HG03521 (cell line): ENCODE data around the gene WWOX.

Source experiments
- ATAC-seq: cut with Tn5 transposase; IDR thresholded peaks from one replicate; pipeline ENCODE4 v1.9.1; 2021; ENCODE audit warnings: mild to moderate bottlenecking, moderate library complexity; ENCODE audit not compliant: unreplicated experiment

The WWOX gene

GRCh38 chr16:78630102-78630501, 530.6 kb downstream of the WWOX start:
- no peak for ATAC-seq

DNA sequence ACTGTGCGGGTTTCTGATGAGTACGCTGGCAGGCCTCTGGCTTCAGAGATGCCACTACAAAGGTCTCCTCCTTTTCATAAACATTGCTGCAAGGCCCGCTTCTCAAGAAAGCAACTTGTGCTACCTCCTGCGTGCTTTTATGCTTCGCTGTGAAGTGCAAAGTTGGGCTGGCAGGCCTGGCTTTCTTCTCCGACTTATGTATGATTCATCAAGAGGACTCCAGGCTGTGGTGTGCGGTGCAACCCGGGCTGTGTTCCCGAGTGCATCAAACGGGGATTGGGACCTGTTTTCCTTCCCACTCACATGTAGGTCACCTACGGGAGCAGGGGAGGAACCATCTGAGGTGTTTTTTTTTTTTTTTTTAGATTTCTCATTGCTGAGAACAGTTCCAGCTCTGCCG, 534.1 kb downstream of the WWOX start:
- no peak for ATAC-seq

GRCh38 chr16:78635807-78636206, 536.4 kb downstream of the WWOX start:
- no peak for ATAC-seq

GRCh38 chr16:78638371-78638770, 538.9 kb downstream of the WWOX start:
- no peak for ATAC-seq

DNA sequence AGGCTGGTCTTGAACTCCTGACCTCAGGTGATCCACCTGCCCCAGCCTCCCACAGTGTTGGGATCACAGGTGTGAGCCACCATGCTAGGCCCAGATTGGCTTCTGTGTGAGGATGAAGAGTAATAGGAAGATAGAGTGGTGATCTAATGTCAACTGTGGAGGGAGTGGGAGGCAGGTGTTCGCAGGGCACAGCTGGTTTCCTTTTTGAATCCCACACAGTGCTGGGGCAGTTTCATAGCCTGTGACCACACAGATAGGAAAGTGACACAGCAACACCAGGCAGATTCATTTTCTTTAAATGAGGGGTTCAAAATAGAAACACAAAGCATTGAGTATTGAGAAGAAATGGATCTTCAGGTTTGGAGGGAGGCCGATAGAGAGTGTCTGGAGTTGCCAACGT, 540.3 kb downstream of the WWOX start:
- peak; percentile 58 for ATAC-seq

- no peak for ATAC-seq
Measured at GRCh38 chr16:78640886-78641285, 541.4 kb downstream of the WWOX start.

GRCh38 chr16:78641433-78641832, 542.0 kb downstream of the WWOX start:
- no peak for ATAC-seq

DNA sequence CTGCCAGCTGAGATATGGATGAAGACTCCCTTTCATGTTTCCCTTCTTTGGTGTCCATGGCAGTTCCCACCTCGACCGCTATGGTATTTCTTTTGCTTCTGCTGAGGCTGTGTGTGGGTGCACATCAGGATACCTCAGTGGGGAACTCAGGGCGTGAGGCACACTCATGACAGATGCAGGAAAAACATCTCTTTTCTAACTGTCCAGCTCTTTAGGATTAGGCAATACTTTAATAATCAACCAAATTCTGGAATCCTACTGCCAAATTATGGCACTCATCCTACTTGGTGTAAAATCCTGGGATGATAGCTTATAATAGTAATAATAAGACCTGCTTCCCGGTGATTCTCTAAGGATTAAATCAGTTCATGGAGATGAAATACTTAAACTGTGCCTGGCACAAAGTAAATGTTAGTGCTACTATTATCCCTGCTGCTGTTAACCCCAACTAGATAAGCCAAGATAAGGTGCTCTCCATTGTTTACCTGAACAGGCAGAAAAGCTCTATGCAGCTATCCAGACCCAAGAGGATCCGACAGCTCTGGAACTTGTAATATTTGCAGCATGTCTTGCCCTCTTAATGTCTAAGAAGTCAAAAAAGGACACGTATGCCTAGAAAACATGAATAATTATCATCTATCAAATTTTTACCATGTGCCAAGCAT, 543.3 kb downstream of the WWOX start:
- no peak for ATAC-seq

DNA sequence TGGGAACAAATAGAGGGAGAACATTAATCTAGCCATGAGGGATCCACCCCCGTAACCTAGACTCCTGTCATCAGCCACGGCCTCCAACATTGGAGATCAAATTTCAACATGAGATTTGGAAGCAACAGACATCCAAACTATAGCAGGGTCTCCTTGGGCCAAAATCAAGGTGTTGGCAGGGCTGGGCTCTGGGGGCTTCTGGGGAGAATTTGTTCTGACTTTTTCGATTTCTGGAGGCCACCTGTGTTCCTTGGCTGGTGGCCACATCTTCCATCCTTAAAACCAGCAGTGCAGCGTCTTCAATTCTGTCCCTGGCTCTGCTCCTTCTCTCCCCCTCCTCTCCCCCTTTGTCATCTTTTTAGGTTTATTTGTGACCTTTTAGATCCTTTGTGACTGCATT, 546.2 kb downstream of the WWOX start:
- ATAC-seq: no peak

DNA sequence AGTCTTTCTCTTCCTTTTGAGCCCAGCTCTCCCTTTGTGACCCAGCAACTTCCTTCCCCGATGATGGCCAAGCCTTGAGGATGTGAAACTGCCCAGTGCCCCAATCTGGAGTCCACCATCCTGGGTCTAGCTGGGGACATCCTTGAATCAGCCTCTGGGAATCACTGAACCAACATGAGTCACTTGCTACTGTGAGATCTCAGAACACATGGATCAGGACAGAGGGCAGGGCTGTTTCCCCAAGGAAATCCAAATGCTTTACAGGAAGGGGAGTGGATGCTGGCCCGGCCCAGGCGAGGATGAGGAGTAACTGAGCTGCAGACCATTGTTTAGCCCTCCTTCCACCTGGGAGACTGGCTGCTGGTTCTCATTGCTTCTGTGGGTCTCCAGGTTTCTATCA, 547.6 kb downstream of the WWOX start:
- ATAC-seq: no peak

- ATAC-seq: no peak
Measured at GRCh38 chr16:78647491-78647890, 548.0 kb downstream of the WWOX start.

DNA sequence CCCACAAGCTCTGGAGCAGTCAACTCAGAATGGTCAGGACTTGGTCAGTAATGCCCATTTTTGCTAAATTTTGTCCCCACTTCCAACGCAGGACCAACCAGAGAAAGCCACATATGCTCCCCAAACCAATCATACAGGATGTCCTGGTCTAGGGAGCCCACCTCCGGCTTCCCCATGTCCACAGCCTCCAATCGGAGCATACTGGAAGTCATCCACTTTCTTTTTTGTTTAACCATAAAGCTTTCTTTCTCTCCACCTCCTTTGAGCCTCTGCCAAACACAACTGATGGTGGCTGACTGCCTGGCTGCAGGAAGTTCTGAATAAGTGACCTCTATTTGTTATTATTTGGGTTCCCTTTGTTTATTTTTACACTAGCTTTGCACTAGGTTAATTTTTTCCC, 549.1 kb downstream of the WWOX start:
- ATAC-seq: no peak

- ATAC-seq: no peak
Measured at GRCh38 chr16:78650339-78651074, 551.1 kb downstream of the WWOX start.

DNA sequence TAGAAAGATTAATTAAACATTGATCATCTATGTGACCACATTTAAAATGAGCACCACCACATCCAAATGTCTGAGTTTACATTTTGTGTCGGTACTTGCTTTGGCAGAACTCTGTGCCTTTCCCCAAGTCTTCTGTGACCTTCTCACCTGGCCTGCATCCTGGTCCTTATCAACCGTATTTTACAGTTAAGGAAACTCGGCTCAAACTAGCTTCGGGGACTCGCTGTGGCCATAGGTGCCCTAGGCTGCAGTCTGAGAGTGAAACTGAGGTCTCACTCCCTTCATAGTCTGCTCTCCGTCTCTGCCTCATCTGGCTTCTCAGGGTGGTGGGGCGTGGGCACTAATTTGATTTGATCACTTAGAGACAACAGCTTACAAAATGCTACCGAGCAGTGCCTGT, 555.5 kb downstream of the WWOX start:
- ATAC-seq: no peak

DNA sequence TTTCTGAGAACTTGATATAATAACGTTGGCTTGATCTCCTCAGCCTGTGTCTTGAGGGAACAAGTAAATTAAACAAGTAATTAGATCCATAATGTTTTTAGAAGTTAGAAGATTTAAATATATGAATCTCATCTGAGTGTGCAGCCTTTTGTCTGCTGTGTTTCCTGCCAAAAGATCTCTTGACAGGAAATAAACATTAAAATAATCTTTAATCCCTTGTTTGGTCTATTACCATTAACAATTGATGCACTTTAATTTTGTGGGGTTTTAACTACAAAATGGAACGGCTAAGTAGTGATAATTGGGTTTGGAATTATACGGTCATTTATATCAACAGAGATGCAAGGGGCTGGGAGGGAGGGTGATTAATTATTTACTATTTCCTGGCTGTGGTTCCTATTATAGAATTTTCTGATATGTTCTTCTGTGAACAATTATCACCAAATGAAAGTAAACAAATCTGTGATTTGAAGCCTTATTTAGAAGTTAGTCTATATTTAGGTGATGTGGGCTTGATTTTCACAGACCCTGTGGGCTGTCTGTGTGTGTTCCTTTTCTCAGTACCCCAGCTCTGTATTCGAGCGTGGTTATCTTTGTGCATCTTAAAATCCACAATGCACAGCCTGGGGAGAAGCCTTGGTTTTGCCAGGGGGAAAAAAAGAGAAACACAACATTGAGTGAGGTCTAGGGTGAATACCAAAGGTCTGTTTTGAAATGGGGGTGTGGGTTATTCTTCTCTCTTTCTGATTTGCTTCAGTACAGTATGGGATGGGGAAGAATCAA, 556.1 kb downstream of the WWOX start:
- no peak for ATAC-seq

DNA sequence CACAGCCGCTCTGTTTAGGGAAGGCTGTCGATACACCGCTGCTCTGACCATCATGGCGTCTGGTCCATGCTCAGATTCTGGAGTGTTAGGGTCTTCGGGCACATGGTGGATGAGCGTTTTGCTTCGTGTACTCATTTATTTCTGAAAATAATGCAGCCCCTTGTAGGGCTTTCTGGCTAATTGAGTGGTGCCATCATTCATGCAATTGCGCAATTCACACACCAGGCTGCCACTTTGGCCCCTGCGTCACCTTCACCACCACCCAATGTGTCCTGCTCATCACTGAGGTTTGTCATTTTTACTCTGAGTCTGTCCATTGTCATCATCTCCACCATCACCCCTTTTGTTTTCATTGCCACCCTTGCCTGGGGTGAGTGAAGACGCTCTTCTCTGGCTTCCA, 557.4 kb downstream of the WWOX start:
- ATAC-seq: no peak

DNA sequence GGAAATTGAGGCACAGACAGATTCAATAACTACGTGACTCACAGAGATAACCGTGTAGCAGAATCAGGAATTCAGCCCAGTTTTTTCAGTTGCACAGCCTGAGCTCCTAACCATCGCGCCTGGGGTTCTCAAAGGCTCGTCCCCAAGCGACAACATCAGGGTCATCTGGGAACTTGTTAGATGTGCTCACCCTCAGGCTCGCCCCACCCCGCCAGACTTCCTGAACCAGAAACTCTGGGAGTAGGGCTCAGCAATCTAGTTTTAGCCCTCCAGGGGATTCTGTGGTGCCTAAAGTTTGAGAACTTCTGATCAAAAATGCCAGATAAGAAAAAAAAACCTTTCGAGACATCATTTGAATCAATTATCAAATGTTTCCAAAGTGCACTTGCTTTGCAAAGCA, 559.8 kb downstream of the WWOX start:
- ATAC-seq: no peak

DNA sequence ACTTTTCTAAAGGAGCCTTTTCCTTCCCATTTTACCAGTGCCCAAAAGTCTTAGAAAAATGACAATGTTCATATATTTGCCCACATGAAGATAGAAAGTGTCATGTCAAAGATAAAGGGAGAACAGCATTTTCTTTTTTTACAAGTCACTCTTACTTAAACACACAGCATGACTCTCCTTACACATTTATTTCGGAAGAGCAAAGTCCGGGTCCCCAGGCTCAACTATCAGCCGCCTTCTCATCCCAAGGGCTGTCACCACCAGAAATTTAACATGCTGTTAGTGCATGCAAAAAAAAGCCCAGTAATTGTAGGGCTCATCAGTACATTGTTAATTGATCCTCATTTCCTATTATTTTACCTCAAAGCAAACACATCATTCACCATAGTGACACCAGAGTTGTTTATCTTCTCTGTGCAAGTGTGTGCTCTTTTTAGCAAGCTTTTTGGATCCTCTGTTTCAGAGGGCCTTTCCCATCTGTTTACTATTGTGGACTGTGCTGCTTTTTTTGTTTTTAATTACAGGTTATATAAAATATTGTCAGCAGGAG, 560.3 kb downstream of the WWOX start:
- ATAC-seq: no peak

- ATAC-seq: no peak
Measured at GRCh38 chr16:78660795-78661194, 561.3 kb downstream of the WWOX start.

GRCh38 chr16:78663690-78664089, 564.2 kb downstream of the WWOX start:
- no peak for ATAC-seq
